Activated T-helper 1 cell treated with anti-CD3 and anti-CD28 coated beads, Interleukin-2, amount 50 U/mL, for 16 hours (primary cell): ENCODE data around the gene DNAJB4.
A peak's percentile ranks its signal among the peaks of the same experiment; 100 is the strongest.
"Not testable (repeated sequence)": the region's sequence is repeated elsewhere in the genome, so short reads cannot be mapped to it uniquely, and the experiment has no call there.

Experiments
- DNase-seq, 2 donors: peaks; one replicate each; pipeline ENCODE4 v3.0.0-alpha.2; 2020; ENCODE audit warnings: low read depth in 1 of 2, low spot score in 1 of 2

The DNAJB4 gene

DNA sequence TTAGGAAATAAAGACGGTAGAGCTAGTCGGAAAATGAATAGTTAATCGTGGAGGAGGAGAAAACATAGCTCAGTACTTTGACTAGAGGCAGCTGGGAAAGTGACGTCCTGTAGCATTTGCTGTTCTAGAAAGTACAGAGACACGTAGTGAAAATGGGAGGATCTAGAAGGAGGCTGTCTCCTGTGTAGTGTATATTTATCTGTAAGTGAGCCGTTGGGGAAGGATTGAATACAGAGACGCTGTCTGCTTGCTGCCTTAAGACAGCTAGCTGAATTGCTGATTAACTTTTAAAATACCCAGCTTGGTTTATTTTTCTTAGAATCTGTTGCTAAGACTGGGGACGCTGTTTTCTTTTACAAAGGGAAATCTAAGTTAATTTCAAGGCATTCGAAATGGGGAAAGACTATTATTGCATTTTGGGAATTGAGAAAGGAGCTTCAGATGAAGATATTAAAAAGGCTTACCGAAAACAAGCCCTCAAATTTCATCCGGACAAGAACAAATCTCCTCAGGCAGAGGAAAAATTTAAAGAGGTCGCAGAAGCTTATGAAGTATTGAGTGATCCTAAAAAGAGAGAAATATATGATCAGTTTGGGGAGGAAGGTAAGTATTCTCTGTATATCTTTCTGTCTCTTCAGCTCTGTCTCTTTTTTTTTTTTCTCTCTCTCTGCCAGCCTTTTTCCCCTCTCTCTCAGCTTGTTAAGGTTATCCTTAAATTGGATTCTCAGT, at the start of gene DNAJB4:
TSS of gene DNAJB4 (plus strand) at position 221 of the 729 bp plus-strand sequence. CDS start at position 393, 172 bp downstream.
- DNase-seq: peak in 1 of 2 donors; percentile 34

DNA sequence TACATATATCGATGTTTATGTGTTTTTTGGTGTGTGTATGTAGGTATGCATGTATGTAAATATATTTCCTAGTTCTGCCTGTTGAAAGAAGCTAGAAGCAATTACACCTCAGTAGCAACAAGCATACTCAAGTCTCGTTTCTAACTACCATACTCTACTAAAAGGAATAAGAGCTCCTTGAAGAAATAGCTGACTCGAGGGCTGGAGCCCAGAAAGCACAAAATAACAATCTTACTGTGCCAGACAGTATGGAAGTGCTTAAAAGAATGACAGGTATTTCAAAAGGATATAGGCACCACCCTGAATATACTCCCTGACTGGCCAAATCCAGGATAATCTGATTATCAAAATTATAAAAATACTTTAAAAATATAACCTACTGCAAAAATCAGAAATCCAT, 49.0 kb upstream of the DNAJB4 start:
- DNase-seq: no peak

DNA sequence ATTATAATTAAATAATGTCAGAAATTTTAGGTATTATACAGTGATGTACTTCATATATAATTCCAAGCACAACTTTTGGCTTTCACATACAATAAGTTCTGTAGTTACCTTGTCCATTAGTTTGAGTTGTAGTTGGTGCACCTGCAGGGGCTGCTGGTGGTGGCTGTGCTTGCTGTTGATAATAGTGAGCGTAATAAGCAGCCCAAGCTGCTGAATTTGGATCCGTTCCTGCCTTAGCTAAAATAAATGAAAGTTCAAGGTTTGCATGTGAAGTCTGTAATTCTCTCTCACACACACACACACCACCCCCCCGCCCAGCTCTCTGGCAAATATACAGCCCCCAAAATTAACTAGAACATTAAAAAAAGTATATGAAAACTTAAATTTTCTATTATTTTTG, 48.3 kb upstream of the DNAJB4 start:
- DNase-seq: no peak

DNA sequence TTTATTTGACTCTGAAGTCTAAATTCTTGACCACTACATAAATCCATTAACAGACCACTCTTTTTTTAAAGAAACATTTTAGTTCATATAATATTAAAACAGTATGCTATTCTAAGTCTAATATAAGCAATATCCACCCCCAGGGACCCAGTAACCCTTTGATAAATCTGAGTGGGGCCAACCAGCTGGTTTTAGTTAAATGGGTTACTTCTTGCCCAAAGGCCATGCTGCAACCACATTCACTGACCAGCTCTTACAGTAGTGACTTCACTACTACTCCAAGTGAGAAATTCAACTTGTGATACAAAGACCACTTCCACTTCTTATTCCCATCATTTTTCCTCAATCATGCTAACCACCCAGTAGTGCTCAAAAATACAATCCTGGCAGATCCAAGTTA, 46.3 kb upstream of the DNAJB4 start:
- no peak for DNase-seq

DNA sequence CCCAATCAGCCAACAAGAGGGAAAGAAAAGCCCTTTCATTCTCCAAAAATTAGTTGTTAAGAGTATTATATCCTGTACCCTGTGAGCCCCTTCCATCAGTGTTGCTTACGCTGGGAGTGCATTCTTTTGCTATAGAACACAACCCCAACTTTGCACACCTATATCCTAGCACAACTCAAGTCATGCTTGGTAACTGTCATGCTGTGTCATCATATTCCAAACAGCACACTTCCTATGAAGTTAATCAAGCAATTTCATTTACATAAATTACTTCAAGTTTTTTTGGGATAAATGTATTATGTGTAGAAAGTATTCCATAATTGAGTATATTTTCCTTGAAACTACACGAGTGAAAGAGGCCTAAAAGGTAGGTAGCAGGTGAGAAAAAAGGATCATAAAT, 45.9 kb upstream of the DNAJB4 start:
- DNase-seq: no peak

DNA sequence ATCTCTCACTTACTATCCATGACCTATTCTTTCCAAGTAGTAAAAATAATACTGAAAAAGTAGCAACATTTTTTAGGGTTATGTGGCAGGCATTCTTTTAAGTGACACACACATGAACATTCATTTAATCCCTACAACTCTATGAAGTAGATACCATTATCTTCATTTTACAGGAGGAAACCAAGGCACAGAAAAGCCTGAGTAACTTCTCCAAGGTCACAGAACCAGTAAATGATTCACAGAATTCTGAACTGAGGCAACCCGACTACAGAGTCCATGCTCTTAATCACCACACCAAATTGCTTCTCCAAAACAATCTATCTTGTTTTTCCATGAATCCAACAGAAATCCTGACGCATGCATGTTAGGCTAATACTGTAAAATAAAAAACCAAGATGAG, 43.3 kb upstream of the DNAJB4 start:
- DNase-seq: no peak

DNA sequence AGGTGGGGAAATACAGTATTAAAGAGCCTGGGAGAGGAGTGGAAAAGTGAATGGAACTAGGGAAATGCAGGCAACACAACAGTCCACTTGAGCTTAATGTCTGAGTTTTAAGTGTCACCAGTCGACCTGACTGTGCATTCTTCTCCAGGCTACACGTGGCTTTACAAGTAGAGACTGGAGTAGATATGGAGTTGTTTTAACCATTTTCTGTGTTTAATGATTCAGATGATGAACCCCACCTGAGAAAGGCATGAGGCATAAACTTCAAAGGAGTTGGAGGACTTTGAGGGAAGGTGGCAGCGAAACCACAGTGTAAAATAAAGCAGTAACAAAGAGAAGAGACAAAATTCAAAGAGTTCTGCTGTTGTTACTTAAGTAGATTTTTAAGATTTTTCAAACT, 38.4 kb upstream of the DNAJB4 start:
- DNase-seq: no peak

DNA sequence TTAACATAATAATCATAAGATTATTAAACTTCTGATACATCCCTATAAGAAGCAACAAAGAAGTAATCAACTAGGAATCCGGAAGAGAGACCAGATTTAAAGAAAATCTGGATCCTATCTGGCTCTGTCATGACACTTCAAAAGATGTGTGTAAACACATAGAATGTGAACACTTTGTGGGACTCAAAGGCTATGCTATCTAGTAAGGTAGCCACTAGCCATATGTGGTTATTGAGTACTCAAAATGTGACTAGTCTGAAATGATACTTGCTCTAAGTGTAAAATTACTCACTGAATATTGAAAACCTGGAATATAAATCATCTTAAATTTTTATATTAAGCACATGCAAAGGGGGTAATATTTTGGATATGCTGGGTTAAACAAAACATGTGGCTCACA, 34.5 kb upstream of the DNAJB4 start:
- DNase-seq: no peak

DNA sequence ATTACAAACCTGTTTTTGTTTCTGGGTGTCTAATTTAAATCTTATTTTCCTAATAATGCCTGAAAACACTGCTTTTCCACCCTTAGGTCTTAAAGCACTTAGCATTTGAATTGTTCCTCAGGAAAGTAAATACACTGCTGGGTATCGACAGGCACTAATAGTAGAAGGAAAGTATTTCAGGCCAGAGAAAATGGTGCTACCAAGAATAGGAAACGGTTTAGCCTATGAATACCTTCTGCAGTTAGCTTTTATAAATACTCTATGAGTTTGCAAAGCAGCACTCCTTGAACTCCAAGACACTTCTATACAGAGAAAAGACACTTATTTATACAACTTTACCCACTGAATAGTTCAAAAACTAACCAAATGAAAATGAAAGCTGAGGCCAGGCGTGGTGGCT, 32.7 kb upstream of the DNAJB4 start:
- no peak for DNase-seq

DNA sequence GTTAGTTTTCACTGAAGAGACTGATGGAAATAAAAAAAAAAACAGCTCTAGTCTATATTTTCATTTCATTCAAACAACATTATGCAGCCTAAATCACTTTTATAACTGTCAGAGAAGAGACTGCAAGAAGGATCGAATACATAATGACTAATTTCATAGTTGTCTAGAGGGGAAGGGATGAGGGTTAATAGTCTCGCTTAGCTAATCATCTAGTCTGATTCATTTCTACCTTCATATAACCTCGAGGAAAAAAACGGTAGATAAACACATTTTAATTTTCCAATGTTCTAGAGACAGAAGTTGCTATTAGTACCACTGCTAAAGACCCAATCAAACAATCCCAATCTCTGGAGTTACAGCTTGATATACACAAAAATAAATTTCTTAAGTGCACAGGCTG, 29.4 kb upstream of the DNAJB4 start:
- no peak for DNase-seq

DNA sequence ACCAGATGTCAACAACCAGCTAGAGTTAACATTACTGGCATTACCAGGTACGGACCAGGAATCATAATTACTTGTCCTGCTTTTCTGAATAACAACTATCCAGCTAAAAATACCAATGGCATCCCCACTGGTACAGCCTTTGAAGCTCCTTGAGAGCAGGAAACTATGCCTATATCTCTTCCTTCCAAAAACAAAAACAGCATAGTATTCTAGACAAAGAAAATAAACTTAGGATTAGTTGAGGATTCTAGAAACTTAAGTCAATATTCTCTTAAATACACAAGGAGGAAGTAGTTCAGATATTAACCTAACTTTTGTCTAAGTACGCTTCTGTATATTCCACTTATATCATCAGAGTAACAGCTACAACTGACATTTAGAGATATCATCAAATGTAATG, 28.8 kb upstream of the DNAJB4 start:
- DNase-seq: no peak

DNA sequence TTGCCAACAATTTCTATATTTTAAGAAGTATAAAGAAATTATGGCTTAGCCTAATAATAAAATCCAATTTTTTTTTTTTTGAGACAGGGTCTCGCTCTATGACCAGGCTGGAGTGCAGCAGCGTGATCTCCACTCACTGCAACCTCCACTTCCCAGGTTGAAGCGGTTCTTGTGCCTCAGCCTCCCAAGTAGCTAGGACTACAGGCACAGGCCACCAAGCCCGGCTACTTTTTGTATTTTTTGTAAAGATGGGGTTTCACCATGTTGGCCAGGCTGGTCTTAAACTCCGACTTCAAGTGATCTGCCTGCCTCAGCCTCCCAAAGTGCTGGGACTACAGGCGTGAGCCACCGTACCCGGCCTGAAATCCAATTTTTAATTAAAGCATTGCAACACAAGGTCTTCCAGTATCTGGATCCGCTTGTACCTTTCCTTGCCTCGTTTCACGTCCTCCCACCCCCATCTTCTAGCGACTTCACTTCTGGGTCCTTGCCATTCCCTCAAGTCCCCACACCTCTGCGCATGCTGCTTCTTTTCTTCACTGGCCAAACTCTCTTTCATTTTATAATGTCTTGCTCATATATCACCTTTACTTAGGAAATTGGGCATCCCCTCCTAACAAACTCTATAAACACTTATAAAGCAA, 28.2 kb upstream of the DNAJB4 start:
- DNase-seq: no peak

DNA sequence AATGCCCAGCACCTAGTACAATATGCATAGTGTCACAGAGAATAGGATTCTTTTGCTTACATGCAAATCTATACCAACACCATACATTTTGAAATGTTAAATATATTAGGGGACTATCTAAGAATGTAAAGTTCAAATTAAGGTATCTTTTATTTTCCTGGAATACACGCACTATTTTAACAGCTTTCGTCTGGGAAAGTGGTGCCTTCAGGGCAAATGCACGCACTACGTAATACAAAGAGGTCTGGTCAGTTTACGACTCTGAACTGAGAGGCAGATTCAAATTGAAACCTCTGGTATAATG, 26.8 kb upstream of the DNAJB4 start:
- no peak for DNase-seq

DNA sequence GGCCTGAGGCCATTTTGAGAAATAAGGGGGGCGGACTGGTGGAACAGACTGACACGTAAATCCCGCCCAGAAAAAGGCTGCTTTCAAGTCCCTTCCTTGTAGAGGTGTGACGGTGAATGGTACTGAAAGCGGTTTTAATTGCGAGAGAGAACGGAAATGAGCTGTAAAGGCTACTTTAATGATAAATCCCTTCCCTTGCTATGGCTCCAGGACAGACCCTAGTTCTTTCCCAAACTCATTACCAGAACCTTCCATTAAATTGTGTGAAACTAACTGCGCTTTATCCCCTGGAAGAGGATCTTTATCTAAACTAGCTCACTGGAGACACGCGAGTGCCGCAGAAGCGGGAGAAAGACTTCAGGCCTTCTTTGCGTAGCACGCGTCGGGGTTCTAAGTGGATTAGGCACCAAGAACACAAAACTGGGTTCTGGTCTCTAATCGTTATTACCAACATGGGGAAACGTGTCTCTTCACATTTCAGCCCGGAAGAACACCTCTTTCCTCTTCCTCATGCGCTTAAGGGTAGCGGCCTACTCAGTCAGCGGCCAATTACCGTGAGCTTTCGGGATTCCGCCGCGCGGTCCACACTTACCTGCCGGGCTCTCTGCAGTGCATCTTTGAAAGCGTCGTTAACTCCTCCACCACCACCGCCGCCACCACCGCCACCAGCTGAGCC, 26.3 kb upstream of the DNAJB4 start:
- DNase-seq: peak; percentile 26 to 65

DNA sequence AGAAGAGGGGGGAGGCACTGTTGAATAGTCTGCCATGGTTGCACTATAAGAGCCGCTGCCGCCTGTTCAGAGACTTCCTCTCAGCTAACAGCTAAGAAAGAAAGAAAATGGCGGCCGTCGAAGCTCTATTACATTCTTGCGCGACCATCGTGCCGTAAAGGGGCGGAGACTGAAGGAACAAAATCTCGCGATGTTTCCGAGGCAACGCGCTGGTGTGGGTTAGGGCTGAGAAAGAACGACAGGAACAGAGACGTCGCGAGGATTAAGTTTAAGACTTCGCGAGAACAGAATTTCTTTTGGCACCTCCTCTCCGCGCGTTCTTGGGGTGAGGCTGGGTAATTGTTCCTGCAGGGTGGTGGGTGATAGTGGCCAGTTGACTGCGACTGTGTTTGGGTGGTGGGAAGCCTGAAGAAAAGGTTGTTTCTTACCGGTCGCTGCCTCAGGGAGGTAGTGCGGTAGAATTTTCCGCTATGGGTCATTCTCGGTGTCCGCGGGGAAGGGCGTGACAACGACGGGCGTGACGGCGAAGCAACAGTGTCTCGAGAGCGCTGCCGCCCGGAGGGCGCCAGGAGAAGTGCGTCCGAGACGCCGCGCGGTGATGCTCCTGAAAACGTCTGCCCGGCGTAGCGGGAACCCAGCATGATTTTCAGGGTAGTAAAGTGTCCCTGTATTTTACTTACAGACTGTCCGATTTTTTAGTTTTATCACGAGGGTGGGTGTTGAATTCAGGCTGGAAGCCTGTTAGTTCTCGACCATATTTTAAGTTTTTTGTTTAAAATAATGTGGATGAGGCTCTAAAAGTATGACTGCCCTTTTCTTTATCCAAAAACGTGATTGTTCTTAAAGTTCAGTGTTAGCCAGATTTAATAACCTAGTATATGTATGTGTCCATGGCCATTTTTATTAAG, 25.5 kb upstream of the DNAJB4 start, which contains the start of gene FUBP1:
TSS of gene FUBP1 (minus strand) at position 104 of the 908 bp plus-strand sequence. CDS start at position 36, 68 bp downstream.
- peak; percentile 85 to 89 for DNase-seq

DNA sequence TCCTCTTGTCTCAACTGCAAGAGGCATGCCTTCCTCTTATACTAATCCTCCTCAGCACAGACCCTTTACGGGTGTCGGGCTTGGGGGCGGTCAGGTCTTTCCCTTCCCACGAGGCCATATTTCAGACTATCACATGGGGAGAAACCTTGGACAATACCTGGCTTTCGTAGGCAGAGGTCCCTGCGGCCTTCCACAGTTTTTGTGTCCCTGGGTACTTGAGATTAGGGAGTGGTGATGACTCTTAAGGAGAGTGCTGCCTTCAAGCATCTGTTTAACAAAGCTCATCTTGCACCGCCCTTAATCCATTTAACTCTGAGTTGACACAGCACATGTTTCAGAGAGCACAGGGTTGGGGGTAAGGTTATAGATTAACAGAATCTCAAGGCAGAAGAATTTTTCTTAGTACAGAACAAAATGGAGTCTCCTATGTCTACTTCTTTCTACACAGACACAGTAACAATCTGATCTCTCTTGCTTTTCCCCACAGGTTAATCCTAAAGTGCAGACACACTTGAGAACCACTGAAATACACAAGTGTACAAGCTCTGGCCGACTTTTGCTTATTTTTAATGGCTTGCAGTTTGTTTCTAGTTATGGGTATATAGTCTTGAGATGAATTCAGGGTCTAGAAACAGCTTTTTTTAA, 21.3 kb upstream of the DNAJB4 start:
- DNase-seq: not testable (repeated sequence)

DNA sequence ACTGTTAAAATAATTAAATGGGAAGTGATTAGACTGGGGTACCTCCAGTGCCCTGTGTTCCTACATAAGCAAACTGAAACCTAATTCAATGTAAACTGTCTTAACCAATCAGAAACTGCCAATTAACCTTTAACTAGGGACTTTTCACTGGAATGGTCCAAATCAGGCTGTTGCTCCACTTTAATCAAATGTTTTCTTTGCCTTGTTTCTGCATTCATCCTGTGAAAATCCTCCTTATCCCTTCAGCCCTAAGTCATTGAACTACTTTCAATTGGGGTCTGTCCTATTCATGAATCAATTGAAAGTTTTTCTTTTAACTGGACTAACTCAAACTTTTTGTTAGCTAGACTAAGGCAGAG, 20.8 kb upstream of the DNAJB4 start:
- no peak for DNase-seq

DNA sequence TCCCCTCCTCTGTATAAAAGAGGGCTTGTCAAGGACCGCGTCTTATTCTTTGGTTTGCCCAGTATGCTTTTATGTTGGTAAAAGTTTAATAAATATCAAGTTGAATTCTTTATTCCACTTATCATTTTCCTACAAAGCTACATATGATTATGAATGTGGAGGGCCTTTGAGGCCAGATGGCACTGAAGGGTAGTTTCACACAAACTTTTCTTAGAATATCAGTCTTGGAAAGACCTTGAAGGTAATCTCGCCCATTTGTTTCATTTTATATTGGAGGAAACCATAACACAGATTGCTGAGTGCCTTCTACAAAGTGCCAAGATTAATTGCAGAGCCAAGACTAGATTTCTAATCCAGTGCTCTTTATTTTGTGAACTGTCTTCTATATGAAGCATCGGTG, 20.1 kb upstream of the DNAJB4 start:
- DNase-seq: no peak

DNA sequence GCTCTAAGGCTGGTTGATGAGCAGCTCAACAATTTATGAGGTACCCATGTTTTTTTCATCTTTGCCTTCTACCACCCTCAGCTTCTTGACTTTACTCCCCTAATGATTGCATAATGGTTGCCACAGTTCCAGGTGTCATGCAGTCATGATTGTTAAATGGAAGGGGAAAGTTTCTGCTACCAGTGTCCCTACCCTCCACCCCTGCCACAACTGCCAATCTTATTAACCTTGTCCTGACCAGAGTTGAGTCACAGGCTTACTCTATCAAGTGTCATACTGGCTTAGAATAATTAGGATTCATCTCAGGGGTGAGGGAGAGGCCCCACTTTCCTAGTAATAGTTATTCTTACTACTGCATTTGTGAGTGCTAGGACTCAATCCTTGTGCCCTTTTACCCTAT, 17.9 kb upstream of the DNAJB4 start:
- no peak for DNase-seq

DNA sequence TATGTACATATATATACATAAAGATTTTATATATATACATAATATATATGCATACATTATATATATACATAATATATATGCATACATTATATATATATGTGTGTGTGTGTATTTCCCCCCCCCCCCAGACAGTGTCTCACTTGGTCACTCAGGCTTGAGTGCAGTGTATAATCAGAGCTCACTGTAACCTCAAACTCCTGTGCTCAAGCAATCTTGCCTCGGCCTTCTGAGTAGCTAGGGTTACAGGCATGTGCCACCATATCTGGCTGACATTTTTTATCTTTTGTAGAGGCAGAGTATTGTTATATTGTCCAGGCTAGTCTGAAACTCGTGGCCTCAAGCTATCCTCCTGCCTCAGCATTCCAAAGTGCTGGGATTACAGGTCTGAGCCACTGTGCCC, 16.8 kb upstream of the DNAJB4 start:
- no peak for DNase-seq

DNA sequence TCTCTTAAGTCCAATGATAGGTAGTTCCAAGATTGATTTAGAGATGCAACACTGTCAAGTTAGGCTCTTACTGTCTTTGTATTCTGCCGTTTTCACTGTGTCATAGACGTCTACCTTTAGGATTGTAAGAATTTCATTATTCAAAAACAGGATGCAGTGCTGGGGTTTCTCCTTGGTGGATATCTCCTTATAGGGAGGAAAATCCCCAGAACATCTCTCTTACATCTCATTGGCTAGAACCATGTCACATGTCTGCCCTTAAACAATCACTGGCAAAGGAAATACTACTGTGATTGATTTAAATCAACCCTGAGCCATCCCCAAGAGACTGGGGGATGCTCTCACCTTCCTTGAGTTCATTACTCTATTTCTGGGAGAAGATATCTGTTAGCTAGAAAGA, 15.0 kb upstream of the DNAJB4 start:
- DNase-seq: no peak
